ENCODE data around the gene ACAT2.
"Not testable (repeated sequence)": the region's sequence is repeated elsewhere in the genome, so short reads cannot be mapped to it uniquely, and the experiment has no call there.

The ACAT2 gene

DNA sequence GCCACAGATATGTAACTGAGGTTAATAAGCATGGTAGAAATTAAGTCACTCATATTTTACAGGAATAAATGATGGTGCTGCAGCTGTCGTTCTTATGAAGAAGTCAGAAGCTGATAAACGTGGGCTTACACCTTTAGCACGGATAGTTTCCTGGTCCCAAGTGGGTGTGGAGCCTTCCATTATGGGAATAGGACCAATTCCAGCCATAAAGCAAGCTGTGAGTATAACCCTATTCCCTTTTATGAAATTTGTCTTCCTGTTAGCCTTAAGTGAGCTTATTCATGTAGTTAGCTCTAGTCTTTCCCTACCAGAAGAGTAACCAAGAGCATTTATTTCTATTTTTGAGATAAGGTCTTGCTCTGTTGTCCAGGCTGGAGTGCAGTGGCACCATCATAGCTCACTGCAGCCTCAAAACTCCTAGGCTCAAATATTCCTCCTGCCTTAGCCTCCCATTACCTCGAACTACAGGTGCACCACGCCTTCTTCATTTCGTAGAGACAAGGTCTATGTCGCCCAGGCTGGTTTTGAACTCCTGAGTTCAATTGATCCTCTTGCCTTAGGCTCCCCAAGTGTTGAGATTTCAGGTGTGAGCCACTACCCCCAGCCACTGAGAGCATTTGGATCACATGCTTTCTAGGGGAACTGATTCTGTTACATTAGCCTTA is 15.5 kb downstream of the ACAT2 start:
- DNase-seq, result no peak

DNA sequence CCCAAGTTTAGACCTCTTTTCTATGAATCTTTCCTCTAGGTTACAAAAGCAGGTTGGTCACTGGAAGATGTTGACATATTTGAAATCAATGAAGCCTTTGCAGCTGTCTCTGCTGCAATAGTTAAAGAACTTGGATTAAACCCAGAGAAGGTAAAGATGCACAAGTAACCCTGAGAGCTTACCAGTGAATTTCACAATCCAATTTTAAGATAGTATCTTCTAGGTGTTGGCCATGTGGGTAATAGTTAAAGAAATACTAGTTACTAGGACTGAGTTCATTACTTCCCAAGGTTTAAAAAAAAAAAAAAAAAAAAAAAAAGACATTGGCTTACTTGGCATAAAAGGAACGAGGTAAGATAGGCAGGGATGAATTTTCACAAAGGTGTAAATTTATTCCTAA is 16.3 kb downstream of the ACAT2 start:
- DNase-seq, result no peak

DNA sequence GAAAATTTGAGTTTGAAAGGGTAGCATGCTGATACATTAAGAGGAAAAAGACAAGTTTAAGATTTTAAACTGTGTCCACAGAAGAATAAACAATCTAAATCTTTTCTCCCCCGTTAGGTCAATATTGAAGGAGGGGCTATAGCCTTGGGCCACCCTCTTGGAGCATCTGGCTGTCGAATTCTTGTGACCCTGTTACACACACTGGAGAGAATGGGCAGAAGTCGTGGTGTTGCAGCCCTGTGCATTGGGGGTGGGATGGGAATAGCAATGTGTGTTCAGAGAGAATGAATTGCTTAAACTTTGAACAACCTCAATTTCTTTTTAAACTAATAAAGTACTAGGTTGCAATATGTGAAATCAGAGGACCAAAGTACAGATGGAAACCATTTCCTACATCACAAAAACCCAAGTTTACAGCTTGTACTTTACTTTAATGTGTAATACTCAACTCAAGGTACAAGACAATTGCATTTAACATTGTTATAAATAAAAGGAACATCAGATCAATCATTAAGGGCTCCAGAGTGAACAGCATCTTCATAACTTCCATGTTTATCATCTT is 16.8 kb downstream of the ACAT2 start:
- no peak for DNase-seq

DNA sequence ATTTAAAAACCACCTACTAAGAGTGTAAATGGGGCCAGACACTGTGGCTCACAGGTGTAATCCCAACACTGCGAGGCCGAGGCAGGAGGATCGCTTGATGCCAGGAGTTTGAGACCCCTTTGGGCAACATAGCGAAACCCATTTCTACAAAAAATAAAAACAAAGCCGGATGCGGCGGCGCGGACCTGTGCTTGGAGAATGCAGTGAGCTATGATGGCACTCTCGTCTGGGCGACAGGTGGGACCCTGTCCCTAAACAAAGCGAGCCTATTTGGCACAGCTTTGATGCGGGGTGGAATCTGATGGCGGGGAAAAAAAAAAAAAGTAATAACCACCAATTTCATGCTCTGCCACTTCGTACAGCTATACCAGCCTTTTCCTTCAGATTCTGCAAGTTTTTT is 26.4 kb downstream of the ACAT2 start:
- DNase-seq, result peak; percentile 12 to 19

DNA sequence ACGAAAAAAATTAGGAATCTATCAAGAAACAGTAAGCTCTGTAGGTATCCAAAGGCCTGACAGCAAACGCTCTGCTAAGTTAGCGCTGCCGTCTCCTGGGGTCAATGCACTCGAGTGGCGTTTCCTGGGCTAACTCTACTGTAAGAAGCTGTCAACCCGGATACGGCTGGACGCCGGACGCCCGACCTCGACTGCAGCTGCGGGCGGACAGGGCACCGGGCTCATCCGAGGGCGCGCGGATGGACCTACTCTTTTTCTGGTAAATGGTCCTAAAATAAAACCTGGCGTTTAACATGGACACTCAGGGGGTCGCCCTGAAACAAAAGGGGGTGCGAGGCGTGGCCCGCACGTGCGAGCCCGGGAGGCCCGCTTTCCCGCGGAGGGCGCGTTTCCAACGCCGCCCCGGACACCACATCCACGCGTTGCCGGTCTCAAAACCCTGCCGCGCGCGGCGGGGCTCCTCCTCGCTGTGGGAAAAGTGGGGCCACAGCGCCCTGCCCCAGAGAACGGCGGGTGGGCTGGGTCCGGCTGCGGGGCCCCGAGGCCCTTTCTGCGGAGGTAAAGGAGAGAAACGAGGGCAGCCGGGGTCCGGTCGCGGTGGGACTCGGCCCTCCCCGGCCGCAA is 27.0 kb downstream of the ACAT2 start:
- peak; percentile 24 to 43 for DNase-seq

DNA sequence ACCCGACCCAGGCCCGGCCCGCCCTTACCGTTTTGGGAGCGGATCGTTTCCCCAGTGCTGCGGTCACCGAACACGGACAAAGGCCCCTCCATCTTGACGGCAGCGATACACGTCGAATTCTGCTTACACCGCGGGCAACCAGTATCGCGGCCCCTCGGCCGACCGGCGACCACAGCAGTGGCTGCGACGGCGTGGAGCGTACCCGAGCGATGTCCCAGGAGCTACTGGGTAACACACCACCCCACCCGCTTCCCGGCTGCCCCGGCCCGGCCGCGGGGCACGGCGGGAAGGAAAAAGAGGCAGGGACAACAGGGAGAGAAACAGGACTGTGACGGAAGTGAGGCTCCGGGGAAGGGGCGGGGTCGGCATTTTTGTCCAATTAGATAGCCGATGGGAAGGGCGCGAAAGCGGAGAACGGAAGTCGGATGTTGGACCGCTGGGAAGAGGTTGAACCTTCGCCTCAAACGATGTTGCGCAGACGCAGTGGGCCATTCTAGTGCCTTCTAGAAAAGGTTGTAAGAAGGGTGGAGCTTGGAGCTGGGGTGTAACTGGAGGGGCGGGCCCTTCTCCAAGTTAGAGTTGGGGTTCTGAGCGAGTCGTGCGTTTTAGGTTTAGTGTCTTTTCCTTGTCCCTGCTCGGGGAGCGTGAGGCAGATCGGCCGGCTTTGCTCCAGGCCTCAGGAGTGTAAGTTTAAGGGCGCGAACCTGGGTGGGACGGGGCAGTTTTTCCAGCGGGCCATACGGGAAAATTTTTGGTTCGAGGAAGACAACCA is 27.7 kb downstream of the ACAT2 start, which contains the start of gene TCP1:
Gene TCP1, minus strand, starts transcription at position 226 of the 772 bp plus-strand sequence. Its CDS starts 134 bp downstream, at position 92.
- DNase-seq, result peak; percentile 99 to 100

DNA sequence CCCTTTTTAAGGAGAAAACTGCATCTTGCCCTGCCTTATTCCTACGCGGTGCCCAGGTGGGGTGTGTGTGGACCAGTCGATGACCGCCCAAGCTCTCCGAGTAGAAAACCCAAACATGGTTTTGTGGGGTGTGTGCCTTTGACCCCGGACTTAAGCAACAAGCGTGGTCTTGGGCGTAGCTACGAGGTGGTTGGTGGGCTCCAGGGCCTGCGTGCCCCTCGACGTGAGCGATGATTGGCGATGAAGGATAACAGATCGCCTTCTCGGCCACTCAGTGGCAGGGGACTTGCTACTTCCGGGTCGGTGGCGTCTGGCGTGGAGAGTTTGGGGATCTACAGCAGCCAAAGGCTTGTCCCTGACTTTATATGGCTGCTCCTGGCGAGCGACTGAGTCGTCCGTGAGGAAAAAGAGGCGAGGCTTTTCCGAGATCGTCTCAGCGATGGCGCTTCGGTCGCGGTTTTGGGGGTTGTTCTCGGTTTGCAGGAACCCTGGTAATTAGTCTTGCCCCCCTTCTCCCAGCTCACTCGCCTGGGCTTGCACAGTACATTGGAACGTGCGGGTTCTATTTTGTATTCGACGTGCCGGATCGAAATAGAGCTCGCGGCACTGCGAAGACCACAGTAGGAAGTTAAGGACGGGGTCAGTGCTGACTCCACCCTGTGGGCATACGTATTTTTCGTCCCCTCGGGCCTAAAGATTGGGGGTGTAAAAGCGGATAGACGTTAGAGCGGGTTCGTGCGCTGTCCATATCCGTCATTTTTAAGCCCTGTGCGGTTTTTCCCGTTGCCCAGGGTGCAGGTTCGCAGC is 28.5 kb downstream of the ACAT2 start, which contains the start of gene MRPL18:
Gene MRPL18, plus strand, starts transcription at position 319 of the 807 bp plus-strand sequence. Its CDS starts 121 bp downstream, at position 440.
- peak; percentile 88 to 91 for DNase-seq

DNA sequence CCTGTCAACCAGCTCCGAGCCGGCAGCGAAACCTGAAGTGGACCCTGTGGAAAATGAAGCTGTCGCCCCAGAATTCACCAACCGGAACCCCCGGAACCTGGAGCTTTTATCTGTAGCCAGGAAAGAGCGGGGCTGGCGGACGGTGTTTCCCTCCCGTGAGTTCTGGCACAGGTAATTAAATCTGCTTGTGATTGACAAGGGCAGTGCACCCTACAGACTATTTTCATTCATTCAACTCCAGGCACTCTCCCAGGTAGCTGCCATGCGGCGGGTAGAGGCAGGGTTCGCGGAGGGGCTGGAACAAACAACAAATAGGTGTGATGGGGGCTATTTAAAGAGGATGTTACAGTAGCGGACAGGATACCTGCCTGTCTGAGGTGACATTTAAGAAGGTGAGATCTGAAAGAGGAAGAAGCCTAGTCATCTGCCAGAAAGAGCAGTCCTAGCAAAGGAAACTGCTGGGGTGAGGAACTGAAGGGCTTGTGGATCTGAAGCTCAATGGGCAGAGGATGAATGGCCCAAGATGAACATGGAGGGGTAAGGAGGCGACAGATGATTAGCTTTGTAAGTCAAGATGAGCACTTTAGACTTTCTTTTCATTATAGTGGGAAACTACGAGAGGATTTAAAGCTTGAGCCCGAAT is 29.2 kb downstream of the ACAT2 start:
- peak in 1 of 2 experiments; percentile 12 for DNase-seq

DNA sequence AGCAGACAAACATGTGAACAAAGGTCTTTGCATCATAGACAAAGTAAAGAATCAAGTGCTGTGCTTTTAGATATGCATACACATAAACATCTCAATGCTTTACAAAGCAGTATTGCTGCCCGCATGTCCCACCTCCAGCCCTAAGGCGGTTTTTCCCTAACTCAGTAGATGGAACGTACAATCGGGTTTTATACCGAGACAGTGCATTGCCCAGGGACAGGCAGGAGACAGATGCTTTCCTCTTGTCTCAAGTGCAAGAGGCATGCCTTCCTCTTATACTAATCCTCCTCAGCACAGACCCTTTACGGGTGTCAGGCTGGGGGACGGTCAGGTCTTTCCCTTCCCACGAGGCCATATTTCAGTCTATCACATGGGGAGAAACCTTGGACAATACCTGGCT is 33.1 kb downstream of the ACAT2 start:
- not testable (repeated sequence) for DNase-seq

DNA sequence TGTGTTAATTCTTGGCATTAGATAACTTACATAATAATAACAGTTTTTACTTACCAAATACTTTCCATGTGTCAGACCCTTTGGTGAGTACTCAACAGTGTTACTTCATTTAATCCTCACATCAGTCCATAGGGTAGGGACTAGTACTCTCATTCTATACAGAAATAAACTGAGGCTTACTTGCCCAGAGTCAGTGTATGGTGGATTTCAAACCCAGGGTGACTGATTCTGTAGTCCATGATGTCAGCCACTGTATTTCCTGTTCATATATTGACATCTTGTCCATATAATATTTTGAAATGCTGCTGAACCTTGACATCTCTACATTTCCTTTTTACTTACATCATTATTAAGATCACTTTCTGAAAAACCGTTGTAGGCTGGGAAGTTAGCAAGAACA is 35.7 kb downstream of the ACAT2 start:
- DNase-seq, result no peak

DNA sequence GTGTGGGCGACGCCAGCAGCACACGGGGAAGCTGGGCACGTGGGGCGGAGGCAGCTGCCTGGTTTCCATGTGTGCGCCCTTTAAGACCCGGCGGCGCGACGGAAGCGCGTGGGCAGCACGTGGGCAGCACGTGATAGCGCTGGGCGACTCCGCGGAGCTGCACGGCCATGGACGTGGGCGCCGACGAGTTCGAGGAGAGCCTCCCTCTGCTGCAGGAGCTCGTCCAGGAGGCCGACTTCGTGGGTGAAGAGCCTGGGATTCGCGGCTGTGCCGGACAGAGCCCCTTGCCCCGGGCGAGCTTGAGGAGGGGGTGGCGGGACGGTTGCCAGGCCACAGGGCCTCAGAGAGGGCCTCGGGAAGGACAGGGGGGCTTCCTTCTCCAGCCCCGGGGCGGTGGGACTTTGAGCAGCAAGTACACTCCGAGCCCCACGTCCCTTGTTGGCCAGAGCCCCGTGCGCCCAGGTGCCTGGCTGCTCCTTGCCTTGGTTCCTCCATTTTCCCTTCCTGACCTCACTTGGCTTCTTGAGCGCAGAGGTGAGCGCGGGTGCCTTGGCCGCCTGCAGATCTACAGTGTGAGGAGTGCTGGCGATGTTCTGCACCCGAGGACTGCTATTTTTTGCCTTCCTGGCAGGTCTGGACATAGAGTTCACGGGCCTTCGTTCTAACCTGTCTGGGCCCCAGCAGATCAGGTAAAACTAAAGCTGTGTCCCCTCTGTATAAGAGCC is 38.5 kb downstream of the ACAT2 start, which contains the start of gene PNLDC1:
Gene PNLDC1, plus strand, starts transcription at position 136 of the 725 bp plus-strand sequence. Its CDS starts 32 bp downstream, at position 168.
- no peak for DNase-seq

DNA sequence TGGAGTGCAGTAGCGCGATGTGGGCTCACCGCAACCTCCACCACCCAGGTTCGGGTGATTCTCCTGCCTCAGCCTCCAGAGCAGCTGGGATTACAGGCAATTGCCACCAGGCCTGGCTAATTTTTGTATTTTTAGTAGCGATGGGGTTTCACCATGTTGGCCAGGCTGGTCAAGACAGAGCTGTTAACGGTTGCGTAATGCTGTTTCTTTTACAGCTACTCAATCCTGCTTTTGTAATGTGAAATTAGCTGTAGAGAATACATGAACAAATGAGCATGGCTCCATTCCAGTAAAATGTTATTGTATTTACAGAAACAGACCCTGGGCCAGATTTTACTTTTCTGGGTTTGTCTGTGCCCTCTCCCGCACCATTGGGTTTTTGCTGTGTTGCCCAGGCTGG is 40.1 kb downstream of the ACAT2 start:
- DNase-seq, result no peak

DNA sequence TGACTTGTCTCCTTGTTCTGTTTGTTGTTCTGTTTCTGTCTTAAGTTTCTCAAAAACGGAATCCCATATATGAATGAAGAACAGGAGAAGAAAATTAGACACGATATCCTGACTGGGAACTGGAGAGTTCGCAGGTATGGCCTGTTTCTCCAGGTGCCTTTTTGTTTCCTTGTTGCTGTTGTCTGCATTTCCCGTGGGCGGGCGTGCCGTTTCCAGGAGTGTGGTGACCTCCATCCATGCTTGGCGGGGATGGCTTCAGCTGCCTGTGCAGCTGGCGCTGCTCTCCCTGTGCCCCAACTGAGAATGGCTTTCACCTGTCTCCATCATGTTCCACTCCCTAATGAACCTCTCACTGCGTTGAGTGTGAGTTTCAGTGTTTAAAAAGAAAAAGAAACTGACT is 42.7 kb downstream of the ACAT2 start:
- DNase-seq, result no peak

DNA sequence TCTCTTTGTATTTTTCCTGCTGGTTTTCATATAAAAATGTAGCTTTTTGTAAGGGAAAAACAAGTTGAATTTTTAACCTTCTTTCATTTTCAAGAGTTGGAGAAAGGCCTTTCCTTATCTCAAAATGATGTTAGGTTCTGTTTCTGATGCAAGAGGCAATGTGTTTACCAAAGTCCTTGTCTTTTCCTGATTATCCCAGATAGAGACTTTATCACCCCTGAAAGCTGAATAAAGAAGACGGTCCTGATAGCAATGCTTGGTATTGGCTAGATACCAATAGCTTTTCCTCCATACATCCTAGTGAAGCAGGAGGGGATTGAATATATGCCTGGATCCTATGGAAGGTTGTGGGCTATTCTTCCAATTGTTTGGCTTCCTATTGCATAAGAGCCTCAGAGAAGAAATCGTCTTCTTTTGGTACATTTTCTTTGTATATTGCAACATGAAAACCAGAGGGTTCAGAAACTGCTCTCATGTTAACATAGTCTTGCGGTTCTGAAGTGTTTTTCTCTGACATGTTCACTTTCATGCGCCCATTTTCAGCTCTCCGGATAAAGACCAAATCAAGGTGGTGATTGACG is 43.7 kb downstream of the ACAT2 start:
- no peak for DNase-seq

DNA sequence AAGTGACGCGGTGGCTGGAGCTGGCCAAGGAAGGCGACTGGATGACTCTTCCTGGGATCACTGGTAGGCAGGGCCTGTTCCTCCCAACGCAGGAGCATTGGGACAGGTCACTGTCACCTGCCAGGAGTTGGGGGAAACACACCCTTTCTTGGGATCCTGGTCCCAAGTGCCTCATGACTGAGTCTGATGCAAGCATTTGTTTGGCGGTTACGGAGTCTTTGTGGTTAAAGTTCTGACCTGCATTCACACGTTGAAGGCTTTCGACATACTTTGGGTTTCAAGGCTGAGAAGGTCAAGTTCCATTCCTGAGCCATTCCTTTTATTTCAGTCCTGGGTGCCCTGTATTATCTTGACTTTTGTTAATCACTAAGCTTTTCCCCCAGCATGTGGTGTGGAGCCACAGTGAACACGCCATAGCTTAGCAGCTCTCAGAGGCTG is 44.2 kb downstream of the ACAT2 start:
- no peak for DNase-seq

DNA sequence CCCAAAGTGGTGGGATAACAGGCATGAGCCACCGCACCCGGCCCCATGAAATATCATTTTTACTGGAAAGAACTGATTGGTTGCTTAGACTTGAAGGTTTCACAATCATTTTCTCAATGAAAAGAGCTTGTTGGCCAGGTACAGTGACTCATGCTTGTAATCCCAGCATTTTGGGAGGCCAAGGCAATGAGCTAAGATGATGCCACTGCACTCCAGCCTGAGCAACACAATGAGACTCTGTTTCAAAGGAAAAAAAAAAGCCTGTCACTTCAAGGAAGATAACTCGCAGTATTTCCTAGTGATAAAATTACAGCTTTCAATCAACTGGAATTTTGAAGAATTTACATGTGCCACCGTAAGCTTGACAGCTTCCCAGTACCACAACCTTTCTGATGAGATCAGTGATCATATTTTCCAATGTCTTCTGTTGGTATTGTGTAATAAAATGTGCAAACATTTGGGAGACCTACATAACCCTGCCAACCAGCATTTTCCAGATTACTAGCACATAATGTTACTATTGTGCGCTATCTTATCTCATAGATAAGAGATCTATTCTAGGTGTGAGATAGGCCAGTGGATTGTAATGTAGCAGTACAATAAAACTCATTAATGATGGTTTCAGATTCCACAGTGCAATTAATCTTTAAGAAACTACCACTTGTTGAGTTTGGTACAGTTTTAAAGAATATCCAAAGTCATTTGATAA is 45.5 kb downstream of the ACAT2 start:
- DNase-seq, result no peak

DNA sequence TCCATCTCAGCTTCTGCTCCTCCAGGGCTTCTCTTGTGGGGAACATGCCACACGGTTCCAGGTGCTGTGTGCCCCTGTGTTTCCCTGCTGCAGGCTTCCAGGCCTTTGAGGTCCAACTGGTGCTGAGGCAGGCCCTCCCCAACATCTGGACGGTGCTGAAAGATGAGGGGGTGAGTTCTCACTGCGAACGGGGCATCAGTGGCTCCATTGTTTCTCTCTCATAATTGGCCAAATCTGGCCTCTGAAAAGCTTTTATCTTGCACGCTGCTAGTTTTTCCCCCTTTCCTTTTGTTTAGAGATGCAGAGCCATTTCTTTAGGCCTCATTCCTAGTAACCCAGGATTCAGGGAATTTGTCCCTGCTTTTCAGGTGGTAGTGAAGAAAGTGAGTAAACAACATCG is 46.8 kb downstream of the ACAT2 start:
- DNase-seq, result no peak

DNA sequence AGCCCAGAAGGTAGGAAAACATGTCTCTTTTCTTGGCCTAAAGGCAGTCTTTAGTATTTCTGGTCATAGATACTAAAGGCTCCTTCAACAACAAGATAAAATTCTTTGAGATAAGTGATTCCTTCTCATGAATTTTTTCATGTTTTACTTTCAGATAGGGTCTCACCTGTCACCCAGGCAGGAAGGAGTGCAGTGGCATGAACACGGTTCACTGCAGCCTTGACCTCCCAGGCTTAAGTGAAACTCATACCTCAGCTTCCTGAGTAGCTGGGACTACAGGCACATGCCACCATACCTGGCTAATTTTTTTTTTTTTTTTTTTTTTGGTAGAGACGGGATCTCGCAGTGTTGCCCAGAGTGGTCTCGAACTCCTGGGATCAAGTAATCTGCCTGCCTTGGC is 47.3 kb downstream of the ACAT2 start:
- DNase-seq, result no peak

DNA sequence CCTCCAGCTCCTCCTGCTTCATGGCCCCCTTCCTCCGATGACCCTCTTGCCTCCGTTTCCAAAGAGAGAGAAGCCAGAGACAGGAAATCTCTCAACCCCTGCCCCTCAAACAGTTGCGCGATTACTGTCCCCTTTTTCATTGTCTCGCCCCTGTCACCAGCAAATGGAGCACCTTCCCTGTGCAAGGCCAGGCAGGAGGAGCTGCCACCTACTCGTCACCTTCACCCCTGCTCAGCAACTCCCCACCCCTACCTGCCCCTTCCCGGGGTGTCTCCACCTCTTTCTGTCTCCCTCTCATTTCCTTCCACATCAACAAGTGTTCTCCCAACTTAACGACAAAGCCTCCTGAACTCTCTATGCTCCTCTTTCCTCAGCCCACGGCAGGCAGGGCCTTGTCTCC is 51.9 kb downstream of the ACAT2 start:
- DNase-seq, result no peak

DNA sequence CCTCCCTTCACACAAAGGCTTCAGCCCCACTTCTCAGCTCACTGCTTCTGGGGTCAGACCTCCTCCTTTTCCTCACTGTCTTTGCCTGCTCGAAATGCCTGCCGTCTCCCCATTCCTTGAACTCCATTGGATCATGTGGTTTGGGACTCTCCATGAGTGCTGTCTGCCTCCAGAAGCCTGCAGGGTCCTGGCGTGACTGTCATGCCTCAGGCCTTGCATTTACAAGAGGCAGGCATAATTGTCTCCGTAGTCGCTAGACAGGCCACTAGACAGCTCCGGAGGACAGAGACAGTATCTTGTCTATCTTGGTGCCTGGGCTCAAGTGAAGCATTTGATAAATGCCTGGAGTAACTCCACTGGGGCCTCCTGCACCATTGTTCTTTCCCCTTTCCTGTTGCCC is 53.6 kb downstream of the ACAT2 start:
- no peak for DNase-seq
